HUES6 (cell line): ENCODE data around the gene MRPS15.

Source experiments
- H3K27ac ChIP-seq: 2 replicates; pipeline ENCODE4 v1.7.0; 2013; ENCODE audit warnings: low read depth, mild to moderate bottlenecking, low read length, inconsistent platforms
- H3K27me3 ChIP-seq: 2 replicates; pipeline ENCODE4 v1.6.1; 2013; ENCODE audit warnings: low read length; ENCODE audit not compliant: control insufficient read depth, insufficient read depth
- H3K36me3 ChIP-seq: 2 replicates; pipeline ENCODE4 v1.6.1; 2013; ENCODE audit warnings: low read length; ENCODE audit not compliant: control insufficient read depth, insufficient read depth
- H3K4me1 ChIP-seq: 2 replicates; pipeline ENCODE4 v1.6.1; 2013; ENCODE audit warnings: low read length; ENCODE audit not compliant: control insufficient read depth, insufficient read depth
- H3K4me3 ChIP-seq: 2 replicates; pipeline ENCODE4 v1.5.1; 2013; ENCODE audit warnings: low read depth, low read length
- H3K9ac ChIP-seq: one replicate; pipeline ENCODE4 v1.6.1; 2013; ENCODE audit warnings: mild to moderate bottlenecking, low read length
- H3K9me3 ChIP-seq: 2 replicates; pipeline ENCODE4 v1.6.1; 2013; ENCODE audit warnings: low read depth, low read length; ENCODE audit not compliant: control insufficient read depth, insufficient read depth

MRPS15 gene

GRCh38 chr1:36443297-36443696 lies 20.9 kb downstream of the MRPS15 start:
- no peak overlapping the region for H3K27ac ChIP-seq
- H3K4me3 ChIP-seq: no peak overlapping the region
- no peaks in the 10 kb centered on the region for H3K27me3 ChIP-seq
- H3K9ac ChIP-seq: no peak overlapping the region
- no peaks in the 10 kb centered on the region for H3K36me3 ChIP-seq
- peaks cover 14% of the 10 kb centered on the region for H3K4me1 ChIP-seq
- no peaks in the 10 kb centered on the region for H3K9me3 ChIP-seq

DNA sequence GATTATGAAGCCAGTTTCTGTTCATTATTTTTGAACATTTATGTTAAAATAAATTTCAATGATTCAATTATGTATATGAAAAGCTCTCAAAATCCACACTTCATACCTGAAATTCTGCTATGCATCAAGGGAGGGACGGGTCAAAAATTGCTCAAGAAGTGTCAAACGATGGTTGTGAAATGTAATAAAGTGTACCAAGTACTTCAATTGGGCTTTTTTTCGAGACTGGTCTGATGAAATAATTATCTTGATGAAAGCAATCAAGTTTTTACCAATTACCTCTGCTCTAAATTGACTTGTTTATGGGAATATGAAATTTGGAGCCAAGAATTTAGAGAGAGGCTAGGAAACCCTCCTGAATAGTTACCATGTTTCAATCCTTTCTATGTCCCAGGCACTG lies 21.8 kb downstream of the MRPS15 start:
- Histone ChIP-seq H3K4me3 (no peak overlapping the region), H3K9me3 (no peaks in the 10 kb centered on the region), H3K27ac (no peak overlapping the region), H3K36me3 (no peaks in the 10 kb centered on the region), H3K27me3 (no peaks in the 10 kb centered on the region), H3K9ac (no peak overlapping the region), H3K4me1 (peaks cover 14% of the 10 kb centered on the region)

GRCh38 chr1:36440646-36441045 lies 23.5 kb downstream of the MRPS15 start:
- Histone ChIP-seq H3K36me3 (no peaks in the 10 kb centered on the region), H3K9me3 (no peaks in the 10 kb centered on the region), H3K27ac (peak overlapping the region; percentile 21; the same call in 1 of the 2 replicates), H3K4me1 (peaks cover 11% of the 10 kb centered on the region), H3K9ac (peak overlapping the region; percentile 57), H3K27me3 (no peaks in the 10 kb centered on the region), H3K4me3 (no peak overlapping the region)

GRCh38 chr1:36440044-36440443 lies 24.1 kb downstream of the MRPS15 start:
- H3K9me3 ChIP-seq: no peaks in the 10 kb centered on the region
- no peaks in the 10 kb centered on the region for H3K36me3 ChIP-seq
- no peak overlapping the region for H3K27ac ChIP-seq
- no peaks in the 10 kb centered on the region for H3K27me3 ChIP-seq
- no peak overlapping the region for H3K4me3 ChIP-seq
- no peak overlapping the region for H3K9ac ChIP-seq
- H3K4me1 ChIP-seq: peaks cover 11% of the 10 kb centered on the region

DNA sequence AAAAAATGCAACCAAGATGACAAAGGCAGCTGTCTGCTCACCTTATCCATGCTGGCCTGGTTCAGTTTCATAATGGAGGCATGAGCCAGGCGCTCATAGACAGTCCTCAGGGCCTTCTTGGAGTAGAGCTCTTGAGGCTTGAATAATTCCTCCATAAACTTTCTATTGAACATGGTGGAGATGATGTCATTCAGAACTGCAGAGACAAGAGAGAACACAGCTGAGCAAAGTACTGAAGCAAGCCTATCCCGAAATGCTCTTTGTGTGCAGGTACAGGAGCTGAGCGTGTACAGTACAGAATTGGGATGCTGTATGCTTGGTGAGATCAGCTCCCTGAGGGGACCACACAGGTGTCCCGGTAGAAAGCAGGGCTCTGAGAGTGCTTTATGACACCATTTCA lies 25.5 kb downstream of the MRPS15 start:
- no peaks in the 10 kb centered on the region for H3K9me3 ChIP-seq
- H3K27ac ChIP-seq: no peak overlapping the region
- peaks cover 11% of the 10 kb centered on the region for H3K4me1 ChIP-seq
- H3K9ac ChIP-seq: no peak overlapping the region
- no peak overlapping the region for H3K4me3 ChIP-seq
- H3K27me3 ChIP-seq: no peaks in the 10 kb centered on the region
- H3K36me3 ChIP-seq: no peaks in the 10 kb centered on the region

DNA sequence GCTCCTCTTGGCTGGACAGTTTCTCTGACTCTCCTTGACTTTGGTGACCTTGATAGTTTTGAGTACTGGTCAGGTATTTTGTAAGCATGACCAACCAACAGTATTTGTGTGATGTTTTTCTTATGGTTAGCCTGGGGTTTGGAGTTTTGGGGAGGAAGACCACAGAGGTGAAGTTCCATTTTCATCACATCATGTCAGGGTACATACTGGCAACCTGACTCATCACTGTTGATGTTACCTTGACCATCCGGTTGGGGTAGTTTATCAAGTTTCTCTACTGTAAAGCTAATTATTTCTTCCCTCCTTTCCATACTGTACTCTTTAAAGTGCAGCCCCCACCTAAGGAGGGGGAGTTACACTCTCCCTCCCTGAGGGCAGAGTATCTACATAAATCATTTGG lies 27.4 kb downstream of the MRPS15 start:
- Histone ChIP-seq H3K4me3 (no peak overlapping the region), H3K9me3 (no peaks in the 10 kb centered on the region), H3K4me1 (peaks cover 11% of the 10 kb centered on the region), H3K27me3 (no peaks in the 10 kb centered on the region), H3K27ac (no peak overlapping the region), H3K9ac (no peak overlapping the region), H3K36me3 (no peaks in the 10 kb centered on the region)

DNA sequence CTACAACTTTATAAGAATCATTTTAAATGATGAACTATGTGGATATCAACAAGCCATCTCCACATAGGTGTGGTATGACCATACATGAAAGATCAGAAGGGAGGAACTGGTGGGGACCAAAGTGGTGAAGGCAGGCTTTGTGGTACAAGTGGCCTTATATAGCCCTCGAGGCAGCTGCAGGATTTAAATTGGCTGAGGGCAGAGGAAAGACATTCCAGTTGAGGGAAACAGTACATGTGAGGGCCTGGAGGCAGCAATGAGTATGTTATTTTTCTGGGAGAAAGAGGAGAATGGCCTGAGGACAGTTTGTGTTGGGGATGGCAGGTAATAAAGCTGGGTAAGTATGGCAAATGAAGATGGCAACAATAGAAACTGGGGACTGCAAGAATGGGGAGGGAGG lies 31.1 kb downstream of the MRPS15 start:
- no peaks in the 10 kb centered on the region for H3K27me3 ChIP-seq
- no peak overlapping the region for H3K27ac ChIP-seq
- no peak overlapping the region for H3K4me3 ChIP-seq
- H3K36me3 ChIP-seq: no peaks in the 10 kb centered on the region
- H3K4me1 ChIP-seq: no peaks in the 10 kb centered on the region
- no peaks in the 10 kb centered on the region for H3K9me3 ChIP-seq
- no peak overlapping the region for H3K9ac ChIP-seq

- H3K9ac ChIP-seq: no peak overlapping the region
- no peaks in the 10 kb centered on the region for H3K9me3 ChIP-seq
- no peak overlapping the region for H3K27ac ChIP-seq
- no peaks in the 10 kb centered on the region for H3K4me1 ChIP-seq
- H3K36me3 ChIP-seq: no peaks in the 10 kb centered on the region
- no peaks in the 10 kb centered on the region for H3K27me3 ChIP-seq
- no peak overlapping the region for H3K4me3 ChIP-seq
Measured at GRCh38 chr1:36432616-36433015, 31.6 kb downstream of the MRPS15 start.

DNA sequence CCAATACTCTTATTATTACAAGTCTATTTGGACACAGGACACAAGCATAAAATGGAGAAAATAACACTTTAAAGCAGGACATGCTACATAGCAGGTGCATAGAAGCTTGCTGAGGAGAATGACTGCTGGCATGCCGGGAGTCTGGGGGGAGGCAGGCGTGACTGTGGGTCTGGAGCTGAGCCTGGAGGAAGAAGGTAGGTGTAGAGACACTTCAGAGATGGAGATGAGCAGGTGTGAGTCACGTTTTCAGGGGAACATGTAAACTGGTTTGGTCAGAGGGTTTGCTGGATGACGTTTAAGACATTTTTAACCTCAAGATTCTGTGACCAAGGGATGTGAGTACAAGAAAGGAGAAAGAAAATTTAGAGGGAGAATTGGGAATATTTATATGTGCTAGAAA lies 38.4 kb downstream of the MRPS15 start:
- Histone ChIP-seq H3K9me3 (no peaks in the 10 kb centered on the region), H3K4me1 (no peaks in the 10 kb centered on the region), H3K9ac (no peak overlapping the region), H3K27me3 (no peaks in the 10 kb centered on the region), H3K36me3 (peaks cover 5% of the 10 kb centered on the region; the same call in 1 of the 2 replicates), H3K4me3 (no peak overlapping the region), H3K27ac (no peak overlapping the region)

DNA sequence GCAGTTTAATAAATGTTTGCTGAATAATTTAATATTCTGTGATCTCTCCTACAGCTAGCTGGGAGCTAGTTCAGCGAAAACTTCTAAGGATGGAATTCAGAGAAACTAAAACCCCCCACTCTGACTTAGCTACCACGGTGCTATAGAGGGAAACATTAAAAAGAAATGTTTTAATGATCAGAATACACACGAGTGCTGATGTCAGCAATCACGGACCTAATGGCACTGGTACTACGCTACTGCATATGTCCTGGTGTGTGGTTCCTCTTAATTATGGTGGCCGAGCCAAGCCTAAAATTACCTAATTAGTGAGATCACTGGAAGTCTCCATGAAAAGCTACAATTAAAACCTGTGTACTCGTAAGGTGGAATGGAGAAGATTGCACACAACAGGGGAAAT lies 42.5 kb downstream of the MRPS15 start:
- Histone ChIP-seq H3K36me3 (peaks cover 5% of the 10 kb centered on the region; the same call in 1 of the 2 replicates), H3K27ac (no peak overlapping the region), H3K9me3 (no peaks in the 10 kb centered on the region), H3K27me3 (no peaks in the 10 kb centered on the region), H3K4me1 (peaks cover 4% of the 10 kb centered on the region; the same call in 1 of the 2 replicates), H3K9ac (no peak overlapping the region), H3K4me3 (no peak overlapping the region)

- Histone ChIP-seq H3K4me3 (no peak overlapping the region), H3K27ac (no peak overlapping the region), H3K9ac (no peak overlapping the region), H3K36me3 (peaks cover 5% of the 10 kb centered on the region; the same call in 1 of the 2 replicates), H3K9me3 (no peaks in the 10 kb centered on the region), H3K27me3 (no peaks in the 10 kb centered on the region), H3K4me1 (peaks cover 4% of the 10 kb centered on the region; the same call in 1 of the 2 replicates)
Measured at GRCh38 chr1:36420836-36421317, 43.3 kb downstream of the MRPS15 start.

- H3K27ac ChIP-seq: no peak overlapping the region
- peaks cover 4% of the 10 kb centered on the region; the same call in 1 of the 2 replicates for H3K4me1 ChIP-seq
- no peak overlapping the region for H3K4me3 ChIP-seq
- no peaks in the 10 kb centered on the region for H3K27me3 ChIP-seq
- no peaks in the 10 kb centered on the region for H3K9me3 ChIP-seq
- no peak overlapping the region for H3K9ac ChIP-seq
- peaks cover 5% of the 10 kb centered on the region; the same call in 1 of the 2 replicates for H3K36me3 ChIP-seq
Measured at GRCh38 chr1:36420409-36420808, 43.8 kb downstream of the MRPS15 start.
